ENCODE data around the gene CCDC74A. TPM values are rescaled to one million over a fixed set of nuclear protein-coding genes. Genes with fewer than 3 reads are reported as not detected.
"Not testable (repeated sequence)": the region's sequence is repeated elsewhere in the genome, so short reads cannot be mapped to it uniquely, and the experiment has no call there.

The CCDC74A gene
- total RNA-seq (2021) (7.0 and 11.0 TPM in 2 replicates), Bru-seq, nascent RNA (percentile 28 among the genes with signal in this experiment), BruChase-seq, experiment 1, labeled RNA remaining after a 2-hour chase (percentile 42 among the genes with signal in this experiment), BruChase-seq, experiment 2, labeled RNA remaining after a 6-hour chase (percentile 37 among the genes with signal in this experiment)
- long read RNA-seq, transcript CCDC74A-202 (8 exons, 1,298 nt): major isoform, 5 of 26 reads
- long read RNA-seq, partial matches to known transcripts: 2 of 26 reads
- long read RNA-seq, other reads (novel, unspliced or antisense): 15 of 26 reads

DNA sequence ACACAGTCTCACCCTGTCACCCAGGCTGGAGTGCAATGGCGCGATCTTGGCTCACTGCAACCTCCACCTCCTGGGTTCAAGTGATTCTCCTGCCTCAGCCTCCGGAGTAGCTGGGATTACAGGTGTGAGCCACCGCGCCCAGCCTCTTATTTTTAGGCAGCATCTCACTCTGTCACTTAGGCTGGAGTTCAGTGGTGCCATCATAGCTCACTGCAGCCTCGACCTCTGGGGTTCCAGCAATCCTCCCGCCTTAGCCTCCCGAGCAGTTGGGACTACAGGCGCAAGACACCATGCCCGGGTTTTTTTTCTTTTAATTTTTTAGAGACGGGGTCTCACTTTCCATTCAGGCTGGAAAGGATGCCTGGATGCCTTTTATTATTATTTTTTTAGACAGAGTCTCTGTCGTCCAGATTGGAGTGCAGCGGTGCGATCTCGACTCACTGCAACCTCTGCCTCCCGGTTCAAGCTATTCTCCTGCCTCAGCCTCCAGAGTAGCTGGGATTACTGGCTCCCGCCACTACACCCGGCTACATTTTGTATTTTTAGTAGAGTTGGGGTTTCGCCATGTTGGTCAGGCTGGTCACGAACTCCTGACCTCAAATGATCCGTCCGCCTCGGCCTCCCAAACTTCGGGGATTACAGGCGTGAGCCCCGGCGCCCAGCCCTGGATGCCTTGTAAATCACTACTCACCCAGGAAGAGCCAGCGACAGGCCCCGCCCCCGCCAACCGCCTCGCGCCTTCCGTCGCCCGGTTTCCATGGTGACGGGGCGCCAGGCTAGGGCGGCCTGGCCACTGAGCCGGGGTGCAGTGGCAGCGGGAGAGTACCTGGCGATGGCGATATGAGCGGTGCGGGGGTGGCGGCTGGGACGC is at the start of gene CCDC74A:
CCDC74A (plus strand) TSS at position 758 of the 871 bp plus-strand sequence; CDS start at position 841, 83 bp downstream.
- BruUV-seq (replicated peaks); H3K9me3 ChIP-seq (ENCODE audit: low read depth, low read length, poor library complexity, severe bottlenecking); CTCF ChIA-PET; H3K4me1 ChIP-seq (ENCODE audit: insufficient read depth, low read length, poor library complexity, severe bottlenecking); intact Hi-C loops (cut with micrococcal nuclease; ENCODE audit: unreplicated experiment); H3K36me3 ChIP-seq (ENCODE audit: insufficient read depth, low read length, poor library complexity, severe bottlenecking); H3K27ac ChIP-seq (ENCODE audit: low read depth, low read length, poor library complexity, severe bottlenecking); POLR2A ChIA-PET (ENCODE audit: low non-redundant PET); H3K27me3 ChIP-seq (replicated peaks; ENCODE audit: insufficient read depth, low read depth, low read length, poor library complexity): not testable (repeated sequence)
- H3K4me3 ChIP-seq (ENCODE audit: low read depth, low read length, poor library complexity, severe bottlenecking): peak within 1 kb of the TSS; percentile 41
- peak; percentile 77 for DNase-seq (ENCODE audit: low spot score)

DNA sequence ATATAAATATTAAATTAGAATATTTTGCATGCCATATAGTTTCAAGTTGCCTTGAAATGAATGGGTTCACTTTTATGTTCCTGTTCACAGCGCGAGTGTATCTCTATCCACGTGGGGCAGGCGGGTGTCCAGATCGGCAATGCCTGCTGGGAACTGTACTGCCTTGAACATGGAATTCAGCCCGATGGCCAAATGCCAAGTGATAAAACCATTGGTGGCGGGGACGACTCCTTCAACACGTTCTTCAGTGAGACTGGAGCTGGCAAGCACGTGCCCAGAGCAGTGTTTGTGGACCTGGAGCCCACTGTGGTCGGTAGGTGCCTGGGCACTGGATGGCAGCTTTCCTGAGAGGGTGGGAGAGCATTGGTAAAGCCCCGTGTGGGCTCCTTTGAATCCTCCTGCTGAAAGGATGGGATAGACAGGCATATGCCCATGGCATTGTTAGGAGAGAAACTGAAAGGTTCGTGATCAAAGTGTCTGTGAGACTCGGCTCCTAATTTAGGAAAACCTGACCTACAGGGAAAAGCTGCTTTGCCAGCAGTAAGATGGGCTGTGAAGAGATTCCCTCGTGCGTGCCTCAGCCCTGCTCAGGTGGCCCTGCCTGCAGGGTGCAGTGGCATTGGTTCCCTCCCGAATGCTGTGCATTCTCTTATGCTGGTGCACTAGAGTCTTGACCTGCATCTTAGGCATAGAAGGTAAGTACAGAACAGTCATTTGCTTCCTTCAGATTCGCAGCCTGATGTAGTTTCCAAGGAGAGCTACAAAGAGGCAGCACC is 49.4 kb upstream of the CCDC74A start:
- intact Hi-C loops (cut with micrococcal nuclease; ENCODE audit: unreplicated experiment); BruUV-seq (replicated peaks); H3K9me3 ChIP-seq (ENCODE audit: low read depth, low read length, poor library complexity, severe bottlenecking); H3K27ac ChIP-seq (ENCODE audit: low read depth, low read length, poor library complexity, severe bottlenecking); H3K27me3 ChIP-seq (replicated peaks; ENCODE audit: insufficient read depth, low read depth, low read length, poor library complexity); DNase-seq (ENCODE audit: low spot score); H3K4me3 ChIP-seq (ENCODE audit: low read depth, low read length, poor library complexity, severe bottlenecking); H3K36me3 ChIP-seq (ENCODE audit: insufficient read depth, low read length, poor library complexity, severe bottlenecking); CTCF ChIA-PET; H3K4me1 ChIP-seq (ENCODE audit: insufficient read depth, low read length, poor library complexity, severe bottlenecking); POLR2A ChIA-PET (ENCODE audit: low non-redundant PET): not testable (repeated sequence)

GRCh38 chr2:131478850-131479461 is 48.7 kb upstream of the CCDC74A start:
- intact Hi-C loops (cut with micrococcal nuclease; ENCODE audit: unreplicated experiment); H3K27me3 ChIP-seq (replicated peaks; ENCODE audit: insufficient read depth, low read depth, low read length, poor library complexity); BruUV-seq (replicated peaks); H3K36me3 ChIP-seq (ENCODE audit: insufficient read depth, low read length, poor library complexity, severe bottlenecking); POLR2A ChIA-PET (ENCODE audit: low non-redundant PET); H3K9me3 ChIP-seq (ENCODE audit: low read depth, low read length, poor library complexity, severe bottlenecking); CTCF ChIA-PET; DNase-seq (ENCODE audit: low spot score); H3K27ac ChIP-seq (ENCODE audit: low read depth, low read length, poor library complexity, severe bottlenecking); H3K4me1 ChIP-seq (ENCODE audit: insufficient read depth, low read length, poor library complexity, severe bottlenecking); H3K4me3 ChIP-seq (ENCODE audit: low read depth, low read length, poor library complexity, severe bottlenecking): not testable (repeated sequence)

DNA sequence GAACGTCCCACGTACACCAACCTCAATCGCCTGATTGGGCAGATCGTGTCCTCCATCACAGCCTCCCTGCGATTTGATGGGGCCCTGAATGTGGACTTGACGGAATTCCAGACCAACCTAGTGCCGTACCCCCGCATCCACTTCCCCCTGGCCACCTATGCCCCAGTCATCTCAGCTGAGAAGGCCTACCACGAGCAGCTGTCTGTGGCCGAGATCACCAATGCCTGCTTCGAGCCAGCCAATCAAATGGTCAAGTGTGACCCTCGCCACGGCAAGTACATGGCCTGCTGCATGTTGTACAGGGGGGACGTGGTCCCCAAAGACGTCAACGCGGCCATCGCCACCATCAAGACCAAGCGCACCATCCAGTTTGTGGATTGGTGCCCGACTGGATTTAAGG is 47.3 kb upstream of the CCDC74A start:
- intact Hi-C loops (cut with micrococcal nuclease; ENCODE audit: unreplicated experiment); H3K4me1 ChIP-seq (ENCODE audit: insufficient read depth, low read length, poor library complexity, severe bottlenecking); H3K4me3 ChIP-seq (ENCODE audit: low read depth, low read length, poor library complexity, severe bottlenecking); H3K27ac ChIP-seq (ENCODE audit: low read depth, low read length, poor library complexity, severe bottlenecking); BruUV-seq (replicated peaks); H3K9me3 ChIP-seq (ENCODE audit: low read depth, low read length, poor library complexity, severe bottlenecking); H3K36me3 ChIP-seq (ENCODE audit: insufficient read depth, low read length, poor library complexity, severe bottlenecking); H3K27me3 ChIP-seq (replicated peaks; ENCODE audit: insufficient read depth, low read depth, low read length, poor library complexity); CTCF ChIA-PET; POLR2A ChIA-PET (ENCODE audit: low non-redundant PET); DNase-seq (ENCODE audit: low spot score): not testable (repeated sequence)

- H3K36me3 ChIP-seq (ENCODE audit: insufficient read depth, low read length, poor library complexity, severe bottlenecking); CTCF ChIA-PET; BruUV-seq (replicated peaks); DNase-seq (ENCODE audit: low spot score); H3K27ac ChIP-seq (ENCODE audit: low read depth, low read length, poor library complexity, severe bottlenecking); H3K4me1 ChIP-seq (ENCODE audit: insufficient read depth, low read length, poor library complexity, severe bottlenecking); H3K4me3 ChIP-seq (ENCODE audit: low read depth, low read length, poor library complexity, severe bottlenecking); H3K27me3 ChIP-seq (replicated peaks; ENCODE audit: insufficient read depth, low read depth, low read length, poor library complexity); intact Hi-C loops (cut with micrococcal nuclease; ENCODE audit: unreplicated experiment); POLR2A ChIA-PET (ENCODE audit: low non-redundant PET); H3K9me3 ChIP-seq (ENCODE audit: low read depth, low read length, poor library complexity, severe bottlenecking): not testable (repeated sequence)
Observed at GRCh38 chr2:131482506-131483155, 45.1 kb upstream of the CCDC74A start.

DNA sequence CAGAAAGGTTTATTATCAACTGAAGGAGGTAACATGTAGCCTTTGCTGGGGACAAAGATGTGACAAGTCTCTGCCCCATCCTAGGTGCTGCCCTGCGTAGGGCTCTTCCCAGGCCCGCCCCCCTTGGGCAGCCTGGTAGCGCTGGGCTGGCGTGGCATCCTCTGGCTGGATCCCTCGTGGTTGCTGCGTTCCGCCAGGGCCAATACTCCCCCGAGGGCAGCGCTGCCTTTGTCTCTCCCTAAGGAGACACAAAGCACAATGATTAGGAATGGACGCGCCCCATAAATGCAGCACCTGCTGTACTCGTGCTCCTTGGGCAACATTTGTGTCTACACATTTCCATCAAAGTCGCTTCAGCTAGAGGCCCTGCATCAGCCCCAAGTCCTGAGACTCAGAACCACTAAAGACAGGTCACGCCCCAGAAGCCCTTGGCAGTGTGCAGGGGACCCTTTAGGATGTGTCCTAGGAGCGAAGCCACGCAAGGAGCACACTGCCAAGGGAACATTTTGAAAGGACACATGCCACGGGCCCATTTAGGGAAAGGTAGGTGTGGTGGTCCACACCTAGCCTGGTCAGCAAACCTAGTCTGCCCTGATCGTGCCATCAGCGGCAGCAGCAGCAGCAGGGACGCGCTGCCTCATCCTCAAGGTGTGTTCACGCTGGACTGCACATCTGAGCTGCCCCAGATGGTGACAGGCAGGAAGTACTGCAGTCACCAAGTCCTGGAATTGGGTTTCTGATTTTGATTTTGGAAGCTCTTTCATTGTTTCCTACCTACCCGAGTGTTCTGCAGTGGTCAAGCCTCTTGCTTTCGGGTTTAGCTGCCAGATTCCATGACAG is 43.5 kb upstream of the CCDC74A start:
- H3K36me3 ChIP-seq (ENCODE audit: insufficient read depth, low read length, poor library complexity, severe bottlenecking); BruUV-seq (replicated peaks); H3K27me3 ChIP-seq (replicated peaks; ENCODE audit: insufficient read depth, low read depth, low read length, poor library complexity); DNase-seq (ENCODE audit: low spot score); H3K4me3 ChIP-seq (ENCODE audit: low read depth, low read length, poor library complexity, severe bottlenecking); H3K9me3 ChIP-seq (ENCODE audit: low read depth, low read length, poor library complexity, severe bottlenecking); intact Hi-C loops (cut with micrococcal nuclease; ENCODE audit: unreplicated experiment); POLR2A ChIA-PET (ENCODE audit: low non-redundant PET); CTCF ChIA-PET; H3K27ac ChIP-seq (ENCODE audit: low read depth, low read length, poor library complexity, severe bottlenecking); H3K4me1 ChIP-seq (ENCODE audit: insufficient read depth, low read length, poor library complexity, severe bottlenecking): not testable (repeated sequence)
